Measurements from ENCODE around the gene ITIH3. TPM values are rescaled to one million over a fixed set of nuclear protein-coding genes. Genes with fewer than 3 reads are reported as not detected.

The ITIH3 gene
- total RNA-seq, 2 experiments from 2014 or later = not detected

DNA sequence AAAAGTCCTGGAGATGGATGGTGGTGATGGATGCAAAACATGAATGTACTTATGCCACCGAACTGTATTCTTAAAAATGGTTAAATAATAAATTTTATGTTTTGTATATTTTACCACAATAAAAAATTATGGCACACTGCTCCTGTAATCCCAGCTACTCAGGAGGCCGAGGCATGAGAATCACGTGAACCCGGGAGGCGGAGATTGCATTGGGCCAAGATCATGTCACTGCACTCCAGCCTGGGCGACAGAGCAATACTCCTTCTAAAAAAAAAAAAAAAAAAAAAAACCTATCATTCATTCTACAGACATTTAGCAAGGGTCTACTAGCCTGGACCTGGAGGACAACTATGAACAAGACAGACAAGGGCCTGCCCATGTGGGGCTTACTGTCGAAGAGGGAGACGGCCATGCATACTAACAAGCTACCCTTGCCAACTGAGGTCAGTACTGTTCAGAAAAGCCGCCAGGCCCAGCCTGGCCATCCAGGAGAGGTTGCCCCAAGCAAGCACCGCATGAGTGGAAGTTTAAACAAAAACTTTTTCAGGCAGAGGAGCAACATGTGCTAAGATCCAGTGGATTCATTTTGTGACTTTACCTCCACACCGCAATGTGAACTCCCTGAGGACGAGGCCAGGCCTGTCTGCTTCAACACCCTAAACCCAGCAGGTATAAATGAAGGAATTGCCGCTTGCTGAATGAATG lies 21.1 kb upstream of the ITIH3 start:
- DNase-seq (peak in 1 of 14 experiments; percentile 4), ATAC-seq (ENCODE audit: poor library complexity) (no peak)
- Mint-ChIP-seq H3K9me3 (no peaks in the 10 kb centered on the region), H3K4me1 (ENCODE audit: low read depth) (peaks cover 17% of the 10 kb centered on the region), H3K27me3 (no peaks in the 10 kb centered on the region), H3K27ac (no peak overlapping the region), H3K36me3 (ENCODE audit: low read depth) (peaks cover 6% of the 10 kb centered on the region), H3K4me3 (peak overlapping the region; percentile 32)
- peaks cover 14% of the 10 kb centered on the region for H3K4me1 ChIP-seq (ENCODE audit: insufficient read depth, low read length)
- no peaks in the 10 kb centered on the region for H3K36me3 ChIP-seq (ENCODE audit: insufficient read depth, low read length)
- H3K4me3 ChIP-seq (ENCODE audit: low read length) = no peak overlapping the region
- no peak overlapping the region for H3K27ac ChIP-seq (ENCODE audit: low read depth in 1 of 2, low read length in 2 of 2)
- intact Hi-C loops (cut with DNase I, micrococcal nuclease) = no loop called here
- CTCF ChIA-PET = no interaction called here
- no peaks in the 10 kb centered on the region for H3K27me3 ChIP-seq (ENCODE audit: control insufficient read depth in 1 of 2, insufficient read depth in 2 of 2, low read length in 2 of 2)
- no peaks in the 10 kb centered on the region for H3K9me3 ChIP-seq (ENCODE audit: control insufficient read depth in 1 of 2, insufficient read depth in 1 of 2, low read length in 2 of 2)
- POLR2A ChIA-PET = no interaction called here
- TF ChIP-seq, protein P1, sequence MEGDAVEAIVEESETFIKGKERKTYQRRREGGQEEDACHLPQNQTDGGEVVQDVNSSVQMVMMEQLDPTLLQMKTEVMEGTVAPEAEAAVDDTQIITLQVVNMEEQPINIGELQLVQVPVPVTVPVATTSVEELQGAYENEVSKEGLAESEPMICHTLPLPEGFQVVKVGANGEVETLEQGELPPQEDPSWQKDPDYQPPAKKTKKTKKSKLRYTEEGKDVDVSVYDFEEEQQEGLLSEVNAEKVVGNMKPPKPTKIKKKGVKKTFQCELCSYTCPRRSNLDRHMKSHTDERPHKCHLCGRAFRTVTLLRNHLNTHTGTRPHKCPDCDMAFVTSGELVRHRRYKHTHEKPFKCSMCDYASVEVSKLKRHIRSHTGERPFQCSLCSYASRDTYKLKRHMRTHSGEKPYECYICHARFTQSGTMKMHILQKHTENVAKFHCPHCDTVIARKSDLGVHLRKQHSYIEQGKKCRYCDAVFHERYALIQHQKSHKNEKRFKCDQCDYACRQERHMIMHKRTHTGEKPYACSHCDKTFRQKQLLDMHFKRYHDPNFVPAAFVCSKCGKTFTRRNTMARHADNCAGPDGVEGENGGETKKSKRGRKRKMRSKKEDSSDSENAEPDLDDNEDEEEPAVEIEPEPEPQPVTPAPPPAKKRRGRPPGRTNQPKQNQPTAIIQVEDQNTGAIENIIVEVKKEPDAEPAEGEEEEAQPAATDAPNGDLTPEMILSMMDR (IDR thresholded peaks at IDR 0.05) = no peak

DNA sequence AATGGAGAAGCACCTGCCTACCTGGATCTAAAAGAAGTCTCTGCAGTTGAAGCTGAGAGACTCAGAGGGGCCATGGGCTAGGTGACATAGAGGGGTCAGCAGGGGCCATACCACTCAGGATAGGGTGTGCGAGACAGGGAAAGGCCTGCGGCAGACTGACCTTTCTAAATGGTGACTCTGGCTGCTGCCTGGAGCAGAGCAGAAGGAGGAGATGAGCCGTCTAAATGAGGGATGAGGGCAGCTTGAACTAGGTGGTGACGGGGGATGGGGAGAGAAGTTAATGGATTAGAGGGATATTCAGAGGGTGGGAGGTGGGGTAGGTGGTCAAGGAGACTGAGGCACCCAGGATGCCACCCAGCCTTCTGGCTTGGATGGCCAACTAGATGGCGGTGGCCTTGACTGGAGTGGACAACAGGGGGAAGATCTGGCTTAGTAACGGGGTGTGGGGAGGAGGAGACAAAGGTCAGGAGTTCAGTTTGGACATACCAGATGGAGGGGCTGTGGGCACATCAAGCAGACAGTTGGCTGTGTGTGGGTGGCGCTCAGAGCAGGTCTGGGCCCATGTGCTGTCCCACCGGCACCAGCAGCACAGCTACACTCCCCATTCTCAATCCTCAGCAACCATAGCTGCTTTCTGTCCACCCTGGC lies 20.4 kb upstream of the ITIH3 start:
- H3K27me3 ChIP-seq (ENCODE audit: control insufficient read depth in 1 of 2, insufficient read depth in 2 of 2, low read length in 2 of 2) = no peaks in the 10 kb centered on the region
- Mint-ChIP-seq H3K4me3 (peak overlapping the region; percentile 4), H3K4me1 (ENCODE audit: low read depth) (peaks cover 16% of the 10 kb centered on the region), H3K27ac (no peak overlapping the region), H3K27me3 (no peaks in the 10 kb centered on the region), H3K9me3 (no peaks in the 10 kb centered on the region), H3K36me3 (ENCODE audit: low read depth) (peaks cover 3% of the 10 kb centered on the region)
- H3K36me3 ChIP-seq (ENCODE audit: insufficient read depth, low read length) = no peaks in the 10 kb centered on the region
- H3K27ac ChIP-seq (ENCODE audit: low read depth in 1 of 2, low read length in 2 of 2) = no peak overlapping the region
- TF ChIP-seq, protein P1 (IDR thresholded peaks at IDR 0.05) = no peak
- no peak for ATAC-seq (ENCODE audit: poor library complexity)
- H3K4me3 ChIP-seq (ENCODE audit: low read length) = no peak overlapping the region
- POLR2A ChIA-PET = no interaction called here
- intact Hi-C loops (cut with DNase I, micrococcal nuclease) = no loop called here
- no peaks in the 10 kb centered on the region for H3K9me3 ChIP-seq (ENCODE audit: control insufficient read depth in 1 of 2, insufficient read depth in 1 of 2, low read length in 2 of 2)
- H3K4me1 ChIP-seq (ENCODE audit: insufficient read depth, low read length) = peaks cover 14% of the 10 kb centered on the region
- peak in 1 of 14 experiments; percentile 3 for DNase-seq
- CTCF ChIA-PET = no interaction called here

DNA sequence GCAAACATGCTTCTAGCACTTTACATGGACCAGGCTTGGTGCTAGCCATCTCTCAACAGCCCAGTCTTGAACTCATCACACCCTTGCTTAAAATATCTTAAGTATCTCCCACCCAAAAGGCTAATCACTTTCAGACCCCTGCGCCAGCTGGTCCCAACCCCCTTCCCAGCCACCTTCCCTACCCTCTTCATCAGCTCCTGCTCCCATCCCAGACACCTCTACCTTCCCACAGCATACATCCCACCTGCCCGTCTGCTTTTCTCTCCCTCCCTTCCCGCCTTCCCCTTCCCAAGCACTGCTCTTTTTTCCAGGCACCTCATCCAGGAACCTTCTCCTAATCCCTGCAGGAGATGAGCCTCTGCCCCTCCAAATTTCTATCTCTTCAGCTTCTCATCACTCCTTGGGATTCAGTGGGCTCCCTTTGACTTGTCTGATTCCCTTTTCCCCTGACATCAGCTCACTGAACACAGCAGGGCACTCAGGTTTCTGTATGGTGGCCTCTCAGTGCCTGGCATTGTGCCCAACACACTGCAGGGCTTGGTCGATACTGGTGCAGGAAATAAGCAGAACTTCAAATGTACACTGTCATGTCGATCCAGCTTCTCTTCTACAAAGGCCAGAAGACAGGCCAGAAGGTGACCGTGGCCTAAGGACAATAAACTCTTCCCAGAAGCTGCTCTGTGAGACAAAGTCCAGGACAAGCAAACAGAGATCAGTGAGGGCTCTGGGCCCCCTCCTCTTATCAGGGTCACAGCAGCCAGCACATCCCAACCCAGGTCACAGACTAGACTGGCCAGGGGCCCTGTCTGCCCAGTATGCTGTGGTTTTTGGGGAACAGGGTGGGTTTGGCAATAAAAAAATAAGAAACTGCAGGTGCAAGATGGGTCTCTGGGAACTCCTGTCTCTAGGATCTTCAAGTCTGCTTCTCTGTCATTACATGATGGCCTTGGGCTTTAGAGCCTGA lies 19.4 kb upstream of the ITIH3 start:
- ChIA-PET POLR2A (no interaction called here), CTCF (no interaction called here)
- TF ChIP-seq, protein P1 (IDR thresholded peaks at IDR 0.05) = no peak
- DNase-seq (peak in 2 of 14 experiments; percentile 11 to 22), ATAC-seq (ENCODE audit: poor library complexity) (no peak)
- Histone ChIP-seq H3K36me3 (ENCODE audit: insufficient read depth, low read length) (no peaks in the 10 kb centered on the region), H3K9me3 (ENCODE audit: control insufficient read depth in 1 of 2, insufficient read depth in 1 of 2, low read length in 2 of 2) (no peaks in the 10 kb centered on the region), H3K4me3 (ENCODE audit: low read length) (no peak overlapping the region), H3K27ac (ENCODE audit: low read depth in 1 of 2, low read length in 2 of 2) (no peak overlapping the region), H3K4me1 (ENCODE audit: insufficient read depth, low read length) (peaks cover 5% of the 10 kb centered on the region), H3K27me3 (ENCODE audit: control insufficient read depth in 1 of 2, insufficient read depth in 2 of 2, low read length in 2 of 2) (no peaks in the 10 kb centered on the region)
- intact Hi-C loops (cut with DNase I, micrococcal nuclease) = no loop called here
- no peaks in the 10 kb centered on the region for H3K9me3 Mint-ChIP-seq
- no peaks in the 10 kb centered on the region for H3K36me3 Mint-ChIP-seq (ENCODE audit: low read depth)
- peak overlapping the region; percentile 4 for H3K4me3 Mint-ChIP-seq
- peaks cover 6% of the 10 kb centered on the region for H3K4me1 Mint-ChIP-seq (ENCODE audit: low read depth)
- no peak overlapping the region for H3K27ac Mint-ChIP-seq
- no peaks in the 10 kb centered on the region for H3K27me3 Mint-ChIP-seq
